Epithelial cell of proximal tubule (primary cell): ENCODE data around the gene LAIR1. TPM values are rescaled to one million over a fixed set of nuclear protein-coding genes. Genes with fewer than 3 reads are reported as not detected.

Source experiments
- DNase-seq: peaks from one replicate; pipeline ENCODE4 v3.0.0-alpha.2; 2011; ENCODE audit warnings: low read depth
- H3K4me3 ChIP-seq: 2 replicates; pipeline ENCODE4 v1.5.1; 2011; ENCODE audit warnings: low read depth, mild to moderate bottlenecking, low read length
- CTCF ChIP-seq: conservative IDR thresholded peaks from 2 replicates; pipeline ENCODE4 v1.5.1; 2012; ENCODE audit warnings: low read depth, mild to moderate bottlenecking, low read length
- total RNA-seq: library from RNA; depleted of rRNA; stranded (reverse); fragments of >200 nt; gene quantifications from 2 replicates; pipeline ENCODE4 v1.2.3, GENCODE V29; 2015

Gene LAIR1
- total RNA-seq, 1 donor from 2014 or later, result not detected

GRCh38 chr19:54403054-54403453, 38.3 kb upstream of the LAIR1 start:
- no peak for DNase-seq
- no peak for TF ChIP-seq CTCF
- no peak overlapping the region for H3K4me3 ChIP-seq

- H3K4me3 ChIP-seq, result no peak overlapping the region
- no peak for TF ChIP-seq CTCF
- no peak for DNase-seq
These were observed 36.2 kb upstream of the LAIR1 start for GRCh38 chr19:54400913-54401312.

- DNase-seq, result no peak
- H3K4me3 ChIP-seq, result no peak overlapping the region
- no peak for TF ChIP-seq CTCF
These were observed 34.5 kb upstream of the LAIR1 start for GRCh38 chr19:54399189-54399588.

GRCh38 chr19:54395685-54396084, 31.0 kb upstream of the LAIR1 start:
- DNase-seq, result no peak

GRCh38 chr19:54393381-54393780, 28.6 kb upstream of the LAIR1 start:
- no peak overlapping the region for H3K4me3 ChIP-seq
- no peak for TF ChIP-seq CTCF
- no peak for DNase-seq

More at GRCh38 chr19:54395685-54396084, 31.0 kb upstream of the LAIR1 start:
- no peak overlapping the region for H3K4me3 ChIP-seq
- TF ChIP-seq CTCF, result no peak

- TF ChIP-seq CTCF, result no peak
- H3K4me3 ChIP-seq, result no peak overlapping the region
- no peak for DNase-seq
These were observed 27.4 kb upstream of the LAIR1 start for GRCh38 chr19:54392105-54392504.

- no peak for DNase-seq
- no peak for TF ChIP-seq CTCF
- H3K4me3 ChIP-seq, result no peak overlapping the region
These were observed 26.9 kb upstream of the LAIR1 start for GRCh38 chr19:54391589-54392061.
